Keratinocyte (primary cell): ENCODE measurements around the gene ROR1. TPM values are rescaled to one million over a fixed set of nuclear protein-coding genes. Genes with fewer than 3 reads are reported as not detected.

Experiments
- DNase-seq: peaks from one replicate; pipeline ENCODE4 v3.0.0-alpha.2; 2011; ENCODE audit warnings: low read depth, missing footprints, low spot score
- FAIRE-seq: peaks from 2 replicates; lab custom pipeline; 2011; peaks lifted over from hg19 to GRCh38; lab: Jason Lieb, UNC
- H2AFZ ChIP-seq: 2 replicates; pipeline ENCODE4 v1.6.0; 2012; ENCODE audit warnings: low read length, control low read depth, inconsistent platforms; ENCODE audit not compliant: control insufficient read depth
- H3K27ac ChIP-seq: 2 replicates; pipeline ENCODE4 v1.5.1; 2011; ENCODE audit warnings: low read length; ENCODE audit not compliant: control insufficient read depth, insufficient read depth
- H3K27me3 ChIP-seq: 3 replicates; pipeline ENCODE4 v1.6.0; 2011; ENCODE audit warnings: low read length; ENCODE audit not compliant: control insufficient read depth, insufficient read depth; ENCODE audit errors: extremely low read depth
- H3K36me3 ChIP-seq, 2 experiments: 2 replicates in 1 of 2; 3 replicates in 1 of 2; pipeline ENCODE4 v1.5.1; 2011; ENCODE audit warnings: low read length in 2 of 2, mild to moderate bottlenecking in 1 of 2; ENCODE audit not compliant: control insufficient read depth in 2 of 2, insufficient read depth in 2 of 2; ENCODE audit errors: extremely low read depth in 1 of 2
- H3K4me1 ChIP-seq: 3 replicates; pipeline ENCODE4 v1.5.1; 2011; ENCODE audit warnings: low read length; ENCODE audit not compliant: control insufficient read depth, insufficient read depth; ENCODE audit errors: extremely low read depth
- H3K4me2 ChIP-seq: 3 replicates; pipeline ENCODE4 v1.6.0; 2011; ENCODE audit warnings: low read depth, low read length; ENCODE audit not compliant: control insufficient read depth, insufficient read depth; ENCODE audit errors: extremely low read depth
- H3K4me3 ChIP-seq, 3 experiments: fragments of 200-600 bp in 1 of 3; sonication (generic) in 1 of 3; 2 replicates in 2 of 3; 3 replicates in 1 of 3; pipeline ENCODE4 v1.5.1; 2011 to 2016; ENCODE audit warnings: low read length in 3 of 3, mild to moderate bottlenecking in 3 of 3, control low read depth in 2 of 3, inconsistent platforms in 1 of 3, low read depth in 1 of 3, mixed read lengths in 1 of 3, mixed run types in 1 of 3, moderate library complexity in 1 of 3; ENCODE audit not compliant: control insufficient read depth in 2 of 3, insufficient read depth in 2 of 3; ENCODE audit errors: extremely low read depth in 1 of 3
- H3K79me2 ChIP-seq: 2 replicates; pipeline ENCODE4 v1.6.0; 2012; ENCODE audit warnings: low read length; ENCODE audit not compliant: control insufficient read depth, insufficient read depth
- H3K9ac ChIP-seq: 3 replicates; pipeline ENCODE4 v1.6.0; 2011; ENCODE audit warnings: low read length; ENCODE audit not compliant: control insufficient read depth, insufficient read depth; ENCODE audit errors: extremely low read depth
- H3K9me1 ChIP-seq: 3 replicates; pipeline ENCODE4 v1.6.0; 2011; ENCODE audit warnings: low read length; ENCODE audit not compliant: control insufficient read depth, insufficient read depth; ENCODE audit errors: extremely low read depth
- H3K9me3 ChIP-seq: 2 replicates; pipeline ENCODE4 v1.5.1; 2012; ENCODE audit warnings: low read depth, low read length; ENCODE audit not compliant: control insufficient read depth
- H4K20me1 ChIP-seq: 3 replicates; pipeline ENCODE4 v1.6.0; 2011; ENCODE audit warnings: low read length; ENCODE audit not compliant: control insufficient read depth, insufficient read depth; ENCODE audit errors: extremely low read depth
- EZH2 ChIP-seq: IDR thresholded peaks from one replicate; pipeline ENCODE4 v1.6.1; 2012; ENCODE audit warnings: inconsistent platforms, mild to moderate bottlenecking, low read length, moderate library complexity
- dilution Hi-C: fragments of 300-500 bp; cut with MboI; formaldehyde crosslinking; loops from one replicate; pipeline ENCODE4 v1.7.0; 2020; ENCODE audit warnings: low sequenced_read_pairs; ENCODE audit not compliant: extremely low pct_ligation_motif_present
- polyA plus RNA-seq, 5 experiments: library from polyadenylated mRNA; depleted of rRNA in 3 of 5; stranded (reverse) in 3 of 5; stranded (forward) in 1 of 5; unstranded in 1 of 5; fragments of >200 nt; gene quantifications; 1 replicate in 1 of 5; 2 replicates in 3 of 5; 3 replicates in 1 of 5; pipeline versions ENCODE4 v1.2.1 to v1.2.3, GENCODE V29; 2011 to 2012; ENCODE audit warnings: missing spikeins in 2 of 5, low read depth in 1 of 5, low replicate concordance in 1 of 5
- TF ChIP-seq, protein P1 (sequence below), 3 experiments: IDR thresholded peaks in 1 of 3; conservative IDR thresholded peaks in 1 of 3; optimal IDR thresholded peaks in 1 of 3; 2 replicates in 2 of 3; 3 replicates in 1 of 3; pipeline versions ENCODE3 to v1.5.1; 2011; ENCODE audit warnings: low read length in 3 of 3, mild to moderate bottlenecking in 3 of 3, moderate library complexity in 2 of 3, control low read depth in 1 of 3, inconsistent platforms in 1 of 3; ENCODE audit not compliant: insufficient read depth in 2 of 3; ENCODE audit errors: extremely low read depth in 1 of 3

Gene ROR1
- polyA plus RNA-seq, 1 donor (not counting 4 experiments of a cell fraction or from before 2014, with no cell fraction given): 9.2 TPM

DNA sequence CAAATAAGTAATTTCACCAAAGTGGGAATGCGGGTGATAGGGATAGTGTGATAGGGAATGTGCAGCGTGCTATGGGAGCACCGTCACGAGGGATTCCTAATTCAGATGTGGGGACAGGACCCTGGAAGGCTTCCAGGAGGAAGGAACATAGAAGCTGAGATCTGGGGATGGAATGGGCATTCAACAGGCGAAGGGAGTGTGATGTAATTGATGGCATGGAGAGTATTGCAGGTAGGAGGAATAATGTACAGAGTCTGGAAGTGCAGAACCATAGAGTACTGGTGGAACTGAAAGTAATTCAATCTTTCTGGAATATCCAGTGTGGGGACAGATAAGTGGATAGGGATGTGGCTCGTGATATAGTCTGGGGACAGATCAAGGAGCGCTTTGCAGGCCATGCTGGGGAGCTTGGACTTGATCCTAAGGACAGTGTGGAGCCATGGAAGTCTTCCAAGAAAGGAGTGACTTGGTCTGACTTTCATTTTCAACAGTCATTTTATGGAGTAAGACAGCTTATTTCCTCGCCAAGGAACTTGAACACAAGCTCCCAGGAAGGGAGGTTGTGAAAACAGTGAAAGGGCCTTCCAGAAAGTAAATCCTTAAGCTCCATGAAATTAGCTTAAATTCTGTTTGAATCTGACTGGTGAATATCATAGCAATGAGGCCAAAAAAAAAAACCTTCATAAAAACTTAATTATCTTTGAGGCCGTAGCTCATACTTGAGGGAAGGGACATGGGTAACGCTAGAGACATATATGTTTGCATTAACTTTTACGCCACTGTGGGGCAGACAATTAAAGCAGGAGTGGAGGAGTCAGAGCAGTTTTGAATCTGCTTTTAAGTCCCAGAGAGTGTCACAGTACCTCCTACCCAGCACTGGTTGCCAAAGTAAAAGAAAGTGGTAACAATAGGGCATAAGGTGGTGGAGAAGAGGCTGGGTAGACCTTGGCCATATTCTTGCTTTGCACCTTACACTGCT is 55.8 kb downstream of the ROR1 start:
- Histone ChIP-seq H3K4me1 (peaks cover 15% of the 10 kb centered on the region), H3K36me3 (no peaks in the 10 kb centered on the region), H2AFZ (no peak overlapping the region), H3K9me1 (no peaks in the 10 kb centered on the region), H3K4me2 (no peak overlapping the region), H3K27me3 (no peaks in the 10 kb centered on the region), H3K79me2 (no peaks in the 10 kb centered on the region), H3K9ac (no peak overlapping the region), H3K9me3 (no peaks in the 10 kb centered on the region), H3K4me3 (no peak overlapping the region), H4K20me1 (no peaks in the 10 kb centered on the region), H3K27ac (no peak overlapping the region)
- DNase-seq (no peak), FAIRE-seq (no peak)
- TF ChIP-seq, protein P1, sequence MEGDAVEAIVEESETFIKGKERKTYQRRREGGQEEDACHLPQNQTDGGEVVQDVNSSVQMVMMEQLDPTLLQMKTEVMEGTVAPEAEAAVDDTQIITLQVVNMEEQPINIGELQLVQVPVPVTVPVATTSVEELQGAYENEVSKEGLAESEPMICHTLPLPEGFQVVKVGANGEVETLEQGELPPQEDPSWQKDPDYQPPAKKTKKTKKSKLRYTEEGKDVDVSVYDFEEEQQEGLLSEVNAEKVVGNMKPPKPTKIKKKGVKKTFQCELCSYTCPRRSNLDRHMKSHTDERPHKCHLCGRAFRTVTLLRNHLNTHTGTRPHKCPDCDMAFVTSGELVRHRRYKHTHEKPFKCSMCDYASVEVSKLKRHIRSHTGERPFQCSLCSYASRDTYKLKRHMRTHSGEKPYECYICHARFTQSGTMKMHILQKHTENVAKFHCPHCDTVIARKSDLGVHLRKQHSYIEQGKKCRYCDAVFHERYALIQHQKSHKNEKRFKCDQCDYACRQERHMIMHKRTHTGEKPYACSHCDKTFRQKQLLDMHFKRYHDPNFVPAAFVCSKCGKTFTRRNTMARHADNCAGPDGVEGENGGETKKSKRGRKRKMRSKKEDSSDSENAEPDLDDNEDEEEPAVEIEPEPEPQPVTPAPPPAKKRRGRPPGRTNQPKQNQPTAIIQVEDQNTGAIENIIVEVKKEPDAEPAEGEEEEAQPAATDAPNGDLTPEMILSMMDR (optimal IDR thresholded peaks at IDR 0.05 in 1 of 3, IDR thresholded peaks at IDR 0.05 in 1 of 3, conservative IDR thresholded peaks at IDR 0.05 in 1 of 3; ENCODE audit: extremely low read depth in 1 of 3, insufficient read depth in 2 of 3, low read length in 3 of 3): no peak
- TF ChIP-seq EZH2: no peak
- dilution Hi-C loops: no loop called here

DNA sequence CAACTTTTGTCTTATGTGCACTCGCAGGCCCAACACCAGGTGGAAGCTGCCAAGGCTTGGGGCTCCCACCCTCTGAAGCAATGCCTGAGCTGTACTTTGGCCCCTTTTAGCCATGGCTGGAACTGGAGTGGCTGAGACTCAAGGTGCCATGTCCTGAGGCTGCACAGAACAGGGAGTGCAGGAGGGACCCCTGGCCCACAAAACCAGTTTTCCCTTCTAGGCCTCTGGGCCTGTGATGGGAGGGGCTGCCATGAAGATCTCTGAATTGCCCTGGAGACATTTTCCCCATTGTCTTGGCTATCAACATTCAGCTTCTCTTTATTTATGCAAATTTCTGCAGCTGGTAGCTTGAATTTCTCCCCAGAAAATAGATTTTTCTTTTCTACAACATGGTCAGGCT is 57.6 kb downstream of the ROR1 start:
- Histone ChIP-seq H3K9me3 (no peaks in the 10 kb centered on the region), H3K9ac (no peak overlapping the region), H3K4me3 (no peak overlapping the region), H3K4me1 (peaks cover 23% of the 10 kb centered on the region), H3K79me2 (no peaks in the 10 kb centered on the region), H2AFZ (no peak overlapping the region), H3K4me2 (no peak overlapping the region), H4K20me1 (no peaks in the 10 kb centered on the region), H3K9me1 (no peaks in the 10 kb centered on the region), H3K27me3 (no peaks in the 10 kb centered on the region), H3K27ac (no peak overlapping the region), H3K36me3 (no peaks in the 10 kb centered on the region)
- no peak for TF ChIP-seq EZH2
- TF ChIP-seq, protein P1 (optimal IDR thresholded peaks at IDR 0.05 in 1 of 3, IDR thresholded peaks at IDR 0.05 in 1 of 3, conservative IDR thresholded peaks at IDR 0.05 in 1 of 3; ENCODE audit: extremely low read depth in 1 of 3, insufficient read depth in 2 of 3, low read length in 3 of 3): no peak
- no peak for DNase-seq
- FAIRE-seq: no peak
- dilution Hi-C loops: no loop called here
